NCI-H2196 (cell line): Measurements from ENCODE around the gene HSPA13.
"Not testable (repeated sequence)": the region's sequence is repeated elsewhere in the genome, so short reads cannot be mapped to it uniquely, and the experiment has no call there.

Experiments
- DNase-seq: peaks from one replicate; lab custom pipeline; 2025; ENCODE audit not compliant: unreplicated experiment; lab: John Stamatoyannopoulos, UW

The HSPA13 gene

GRCh38 chr21:14382835-14383595 is at the start of gene HSPA13:
TSS of gene HSPA13 (minus strand) at chr21:14383146. CDS start at chr21:14383119, 27 bp downstream.
- peak; percentile 98 for DNase-seq

DNA sequence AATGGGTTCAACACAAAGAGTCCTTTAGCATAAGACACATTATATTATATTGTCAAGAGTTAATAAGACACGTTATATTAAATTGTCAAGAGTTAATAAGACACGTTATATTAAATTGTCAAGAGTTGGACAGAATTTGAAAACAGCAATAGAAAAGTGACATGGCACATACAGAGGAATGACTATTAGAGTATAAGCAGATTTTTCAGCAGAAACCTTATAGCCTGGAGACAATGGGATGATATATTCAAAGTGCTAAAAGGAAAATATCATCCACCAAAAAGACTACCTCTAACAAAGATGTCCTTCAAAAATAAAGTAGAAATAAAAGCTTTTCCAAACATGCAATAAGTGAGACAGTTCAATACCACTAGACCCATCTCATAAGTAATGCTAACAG is 36.0 kb upstream of the HSPA13 start:
- DNase-seq = no peak

DNA sequence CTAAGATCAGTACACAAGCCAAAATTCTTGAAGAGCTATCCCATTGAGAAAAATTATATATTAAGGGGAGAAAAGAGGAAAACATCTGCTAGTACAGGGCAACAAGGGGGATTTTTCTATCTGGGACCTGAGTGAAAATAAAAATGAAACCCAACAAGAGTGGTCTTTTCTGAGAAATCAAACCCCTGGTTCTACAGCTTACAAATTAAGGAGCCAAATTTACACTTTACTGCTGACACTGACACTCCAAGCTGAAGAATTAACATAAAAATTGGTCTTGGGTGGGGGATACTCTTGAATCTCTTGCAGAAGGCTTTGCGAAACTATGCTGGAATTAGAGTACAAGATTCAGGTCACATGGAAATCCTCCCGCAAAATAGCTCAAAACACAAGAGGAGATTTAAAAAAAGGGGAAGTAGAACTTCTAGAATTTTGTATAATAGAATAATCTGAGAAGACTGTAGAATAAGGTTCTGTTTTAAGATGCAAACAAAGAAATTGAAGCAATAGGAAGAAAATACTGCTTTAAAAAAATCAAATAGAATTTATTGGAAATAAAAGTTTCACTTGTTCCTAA is 32.1 kb upstream of the HSPA13 start:
- no peak for DNase-seq

DNA sequence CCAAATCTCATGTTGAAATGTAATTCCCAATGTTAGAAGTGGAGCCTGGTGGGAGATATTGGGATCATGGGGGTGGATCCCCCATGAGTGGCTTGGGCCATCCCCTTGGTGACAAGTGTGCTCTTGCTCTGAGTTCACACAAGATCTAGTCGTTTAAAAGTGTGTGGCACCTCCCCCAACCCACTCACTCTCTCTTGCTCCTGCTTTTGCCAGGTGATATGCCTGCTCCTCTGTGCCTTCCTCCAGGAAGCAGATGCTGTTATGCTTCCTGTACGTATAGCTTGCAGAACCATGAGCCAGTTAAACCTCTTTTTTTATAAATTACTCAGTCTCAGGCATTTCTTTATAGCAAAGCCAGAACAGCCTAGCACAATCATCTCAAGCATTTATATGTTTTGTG is 23.0 kb upstream of the HSPA13 start:
- no peak for DNase-seq

DNA sequence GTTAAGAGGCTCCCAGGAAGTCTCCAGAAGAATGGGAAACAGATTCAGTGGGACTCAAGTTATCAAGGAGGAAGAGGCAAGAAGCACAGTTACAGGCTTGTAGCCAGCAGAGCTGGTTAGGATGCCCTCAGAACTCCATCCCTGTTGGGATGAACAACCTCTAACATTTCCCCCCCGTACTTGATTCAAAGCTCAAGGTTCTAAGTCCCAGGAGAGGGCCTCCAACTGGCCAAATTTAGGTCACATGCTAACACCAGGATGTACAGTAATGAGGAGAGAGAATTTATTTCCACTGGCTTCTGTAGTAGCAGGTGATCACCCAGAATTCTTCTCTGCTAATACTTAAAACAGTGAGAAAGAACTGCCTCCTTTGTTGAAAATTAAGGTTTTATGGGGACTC is 22.3 kb upstream of the HSPA13 start:
- DNase-seq = no peak

- DNase-seq = peak; percentile 31
Observed at GRCh38 chr21:14403681-14404318, 20.9 kb upstream of the HSPA13 start.

DNA sequence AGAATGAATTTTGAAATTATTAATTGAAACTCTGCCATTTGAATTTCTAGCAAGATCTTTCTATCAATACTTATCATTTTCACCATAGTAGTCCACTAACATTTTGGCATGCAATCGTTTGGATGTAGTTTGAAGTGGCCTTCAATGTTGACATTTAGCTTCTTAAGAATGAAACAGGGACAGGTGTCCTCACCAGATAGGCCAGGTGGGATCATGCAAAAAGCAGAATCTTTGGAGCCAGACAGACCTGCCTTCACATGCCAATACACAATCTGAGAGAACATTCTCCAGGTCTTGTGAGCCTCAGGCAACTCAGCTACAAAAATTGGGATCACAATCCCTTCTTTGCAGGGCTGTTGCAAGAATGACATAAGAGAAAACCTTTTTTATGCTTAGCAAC is 18.3 kb upstream of the HSPA13 start:
- DNase-seq = no peak

DNA sequence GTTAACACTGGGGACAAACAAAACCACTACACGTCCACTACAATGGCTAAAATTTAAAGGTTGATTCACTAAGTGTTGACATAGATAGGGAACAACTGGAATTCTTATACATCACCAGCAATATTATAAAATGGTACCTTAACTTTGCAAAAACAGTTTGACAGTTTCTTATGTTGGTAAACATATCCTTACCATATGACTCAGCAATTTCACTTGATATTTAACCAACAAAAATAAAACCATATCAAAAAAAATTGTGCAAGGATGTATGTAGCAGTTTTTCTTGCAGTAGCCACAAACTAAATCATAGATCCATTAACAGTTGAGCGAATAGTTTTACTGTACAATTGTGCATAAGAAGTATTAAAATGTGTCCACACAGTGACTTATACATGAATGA is 5.3 kb upstream of the HSPA13 start:
- DNase-seq = no peak

DNA sequence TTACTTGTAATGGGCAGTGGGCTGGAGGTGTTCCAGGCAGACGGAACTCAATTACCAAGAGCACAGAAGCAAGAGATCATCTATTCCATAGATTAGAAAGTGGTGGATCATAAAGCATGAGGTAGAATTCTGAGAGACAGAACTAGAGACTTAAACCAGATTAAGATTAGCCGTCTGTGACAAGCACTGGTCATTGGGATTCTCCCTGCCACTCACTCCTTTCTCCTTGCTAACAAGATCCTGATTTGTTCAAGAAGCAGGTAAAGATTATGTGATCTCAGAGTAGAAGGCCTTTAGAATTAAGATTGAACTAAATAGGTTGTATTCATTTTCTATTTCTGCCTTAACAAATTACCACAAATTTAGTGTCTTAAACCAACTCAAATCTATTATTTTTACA is 1.5 kb upstream of the HSPA13 start:
- DNase-seq = no peak

- DNase-seq = no peak
Observed at GRCh38 chr21:14383596-14384180, 742 bp upstream of the HSPA13 start.

- no peak for DNase-seq
Observed at GRCh38 chr21:14382486-14382834, 486 bp downstream of the HSPA13 start.

DNA sequence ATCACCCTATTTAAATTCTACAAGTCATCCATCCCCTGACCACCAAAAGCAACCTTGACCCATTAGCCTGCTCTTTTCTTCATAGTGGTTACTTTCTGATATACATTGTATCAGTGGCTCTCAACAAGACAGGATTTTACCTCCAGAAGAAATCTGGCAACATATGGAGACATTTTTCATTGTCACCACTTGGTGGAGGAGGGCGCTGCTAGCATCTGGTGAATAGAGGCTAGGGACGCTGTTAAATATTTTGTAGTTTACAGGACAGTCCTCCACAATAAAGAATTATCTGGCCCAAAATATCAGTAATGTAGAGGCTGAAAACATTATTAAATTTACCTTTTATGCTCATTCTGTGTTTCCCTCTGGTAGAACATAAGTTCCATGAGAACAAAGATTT is 6.1 kb downstream of the HSPA13 start:
- no peak for DNase-seq

- no peak for DNase-seq
Observed at GRCh38 chr21:14366998-14367397, 15.9 kb downstream of the HSPA13 start.

DNA sequence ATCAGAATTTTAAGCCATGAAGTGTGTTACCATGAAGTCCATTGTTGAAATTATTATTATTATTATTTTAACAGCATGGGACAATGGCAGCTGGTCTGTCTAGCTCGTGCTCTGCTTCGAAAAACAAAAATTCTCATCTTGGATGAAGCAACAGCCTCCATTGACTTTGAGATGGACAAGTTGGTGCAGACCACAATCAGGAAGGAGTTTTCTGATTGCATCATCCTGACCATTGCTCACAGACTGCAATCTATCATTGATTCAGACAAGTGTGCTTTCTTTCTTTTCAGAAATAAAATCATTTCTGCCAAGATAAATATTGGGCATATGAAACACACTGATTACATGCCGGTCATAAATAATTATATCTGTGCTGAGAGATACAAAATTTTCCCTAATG is 21.0 kb downstream of the HSPA13 start:
- no peak for DNase-seq

- DNase-seq = no peak
Observed at GRCh38 chr21:14358775-14359174, 24.2 kb downstream of the HSPA13 start.

DNA sequence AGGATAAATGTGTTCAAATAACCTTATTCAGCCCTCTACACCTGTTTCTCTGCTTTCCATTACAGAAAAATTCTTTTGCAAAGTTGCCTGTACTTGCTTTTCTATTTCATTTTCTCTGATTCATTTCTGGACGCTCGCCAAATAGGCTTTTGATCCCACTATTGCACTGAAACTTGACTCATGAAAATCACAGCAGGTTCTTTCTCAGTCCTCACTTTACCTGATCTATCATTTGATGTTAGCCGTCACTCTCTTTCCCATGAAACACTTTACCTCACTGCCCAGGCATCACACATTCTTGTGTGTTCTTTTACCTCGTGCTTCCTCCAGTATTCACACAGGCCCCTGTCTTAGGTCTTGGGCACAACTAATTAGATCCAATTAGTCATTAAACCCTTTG is 26.2 kb downstream of the HSPA13 start:
- DNase-seq = no peak

DNA sequence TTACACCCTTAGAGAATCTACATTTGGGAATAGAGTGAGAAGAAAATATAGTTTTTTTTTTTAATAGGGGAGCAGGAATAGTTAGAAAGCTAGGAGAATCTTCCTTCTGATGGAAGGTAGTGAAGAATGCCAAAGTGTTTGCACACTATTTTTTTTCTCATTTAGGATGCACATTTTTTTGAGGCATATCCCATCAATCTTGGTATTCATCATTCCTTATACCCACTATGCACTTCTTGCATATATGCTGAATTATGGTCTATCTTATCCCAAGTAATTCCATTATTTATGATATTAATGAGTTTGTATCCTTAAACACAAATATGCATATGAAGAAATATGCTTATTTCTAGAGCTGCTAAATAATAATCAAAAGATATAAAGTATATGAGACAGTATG is 28.4 kb downstream of the HSPA13 start:
- DNase-seq = no peak

DNA sequence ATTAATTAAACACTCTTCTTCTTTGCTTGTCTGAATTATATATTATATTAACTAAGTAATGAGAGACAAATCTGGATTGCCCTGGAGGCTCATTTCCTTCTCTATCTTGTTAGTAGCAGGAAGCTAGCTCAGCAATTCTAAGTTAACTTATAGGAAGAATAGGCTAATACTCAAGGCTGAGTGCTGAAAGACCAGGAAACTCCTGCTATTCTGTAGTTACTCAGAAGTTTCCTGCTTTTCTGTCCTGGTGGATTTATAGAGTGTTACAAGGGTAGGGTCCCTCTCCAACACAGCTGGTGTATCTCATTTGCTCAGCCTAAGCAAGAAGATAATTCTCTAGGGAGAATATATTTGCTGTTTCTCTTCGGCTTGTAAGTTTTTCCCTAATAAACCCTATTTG is 29.2 kb downstream of the HSPA13 start:
- no peak for DNase-seq

DNA sequence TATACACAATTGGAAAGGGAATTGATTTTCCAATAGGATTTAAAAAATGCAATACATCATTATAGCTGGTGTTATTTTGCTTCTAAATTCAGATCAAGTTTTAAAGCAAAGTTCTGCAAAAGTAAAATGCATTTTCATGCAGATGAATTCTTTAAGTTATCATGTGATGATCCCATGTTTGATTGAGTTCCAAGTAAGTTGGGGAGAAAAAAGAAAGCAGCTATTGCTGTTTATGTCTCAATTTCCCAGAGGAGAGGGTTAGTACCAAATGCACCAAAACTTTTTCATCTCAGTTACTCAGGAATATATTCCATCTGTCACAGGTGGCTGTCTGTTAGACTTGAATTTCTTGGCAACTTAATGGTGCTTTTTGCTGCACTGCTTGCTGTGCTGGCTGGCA is 29.7 kb downstream of the HSPA13 start:
- no peak for DNase-seq

DNA sequence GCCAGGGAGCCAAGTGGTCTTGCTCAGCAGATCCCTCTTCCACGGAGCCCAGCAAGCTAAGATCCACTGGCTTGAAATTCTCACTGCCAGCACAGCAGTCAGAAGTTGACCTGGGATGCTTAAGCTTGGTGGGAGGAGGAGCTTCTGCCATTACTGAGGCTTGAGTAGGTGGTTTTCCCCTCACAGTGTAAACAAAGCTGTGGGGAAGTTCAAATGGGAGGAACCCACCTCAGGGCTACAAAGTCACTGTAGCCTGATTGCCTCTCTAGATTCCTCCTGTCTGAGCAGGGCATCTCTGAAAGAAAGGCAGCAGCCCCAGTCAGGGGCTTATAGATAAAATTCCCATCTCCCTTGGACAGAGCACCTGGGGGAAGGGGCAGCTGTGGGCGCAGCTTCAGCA is 55.6 kb downstream of the HSPA13 start:
- not testable (repeated sequence) for DNase-seq

- DNase-seq = no peak
Observed at GRCh38 chr21:14325595-14325994, 57.4 kb downstream of the HSPA13 start.
